GM12878 (cell line): ENCODE measurements around the gene PEX12. TPM values are rescaled to one million over a fixed set of nuclear protein-coding genes. Genes with fewer than 3 reads are reported as not detected.

ENCODE experiments used
- ASH2L ChIP-seq: fragments of 300-600, 200-600 bp; sonication (generic); IDR thresholded peaks from 2 replicates; pipeline ENCODE4 v1.6.1; 2017; ENCODE audit warnings: low read depth, mild to moderate bottlenecking, borderline replicate concordance
- BHLHE40 ChIP-seq, 2 experiments: fragments of 450-650 bp in 1 of 2; IDR thresholded peaks; 2 replicates each; pipeline ENCODE4 v1.6.1; 2011 to 2017; ENCODE audit warnings: low read depth in 2 of 2, borderline replicate concordance in 1 of 2, improper control_type of control experiment in 1 of 2, low read length in 1 of 2, mild to moderate bottlenecking in 1 of 2
- CUX1 ChIP-seq: IDR thresholded peaks from 2 replicates; pipeline ENCODE4 v1.6.1; 2012; ENCODE audit warnings: improper control_type of control experiment, low read depth, low read length; ENCODE audit not compliant: insufficient replicate concordance
- EP300 ChIP-seq, 2 experiments: fragments of 150-350 bp in 1 of 2; IDR thresholded peaks; 2 replicates each; pipeline ENCODE4 v1.6.1; 2011 to 2012; ENCODE audit warnings: low read depth in 2 of 2, low read length in 2 of 2, borderline replicate concordance in 1 of 2, improper control_type of control experiment in 1 of 2, inconsistent platforms in 1 of 2; ENCODE audit not compliant: control insufficient read depth in 1 of 2
- ESRRA ChIP-seq: IDR thresholded peaks from 2 replicates; pipeline ENCODE4 v1.6.1; 2012; ENCODE audit warnings: mild to moderate bottlenecking, low read length, improper control_type of control experiment
- HCFC1 ChIP-seq: fragments of 150-350 bp; IDR thresholded peaks from 2 replicates; pipeline ENCODE4 v1.6.1; 2014; ENCODE audit warnings: low read length
- NFYB ChIP-seq: IDR thresholded peaks from 2 replicates; pipeline ENCODE4 v1.6.1; 2011; ENCODE audit warnings: low read depth, mild to moderate bottlenecking, low read length, improper control_type of control experiment, moderate library complexity; ENCODE audit not compliant: insufficient read depth
- NR2C1 ChIP-seq: fragments of 450-650 bp; IDR thresholded peaks from 2 replicates; pipeline ENCODE4 v1.6.1; 2017; ENCODE audit warnings: antibody characterized with exemption, mild to moderate bottlenecking, moderate library complexity
- RCOR1 ChIP-seq: conservative IDR thresholded peaks from 2 replicates; pipeline ENCODE4 v1.6.1; 2012; ENCODE audit warnings: low read depth, low read length, improper control_type of control experiment
- SIN3A ChIP-seq: IDR thresholded peaks from 2 replicates; pipeline ENCODE4 v1.6.1; 2012; ENCODE audit warnings: low read depth, low read length, improper control_type of control experiment
- WRNIP1 ChIP-seq: IDR thresholded peaks from 2 replicates; pipeline ENCODE4 v1.6.1; 2011; ENCODE audit warnings: low read depth, low read length, improper control_type of control experiment, borderline replicate concordance
- polyA plus RNA-seq, 11 experiments: library from polyadenylated mRNA; depleted of rRNA in 4 of 11; unstranded in 6 of 11; stranded (reverse) in 5 of 11; fragments of >200 nt; fragmentation: Nextera tagmentation in 4 of 11; fragmentation: Illumina TruSeq in 1 of 11; extraction: Ambion mirVana in 4 of 11; extraction: Trizol in 1 of 11; gene quantifications; 1 replicate in 1 of 11; 2 replicates in 10 of 11; pipeline versions ENCODE4 v1.2.1 to v1.2.3, GENCODE V29; 2011 to 2016; ENCODE audit warnings: inconsistent platforms in 2 of 11, missing spikeins in 2 of 11, low read depth in 1 of 11
- total RNA-seq, 4 experiments: library from RNA; depleted of rRNA in 3 of 4; stranded (reverse); fragments of >200 nt in 3 of 4; fragmentation: Illumina TruSeq in 1 of 4; extraction: Trizol in 1 of 4; gene quantifications; 2 replicates each; pipeline versions ENCODE4 v1.2.1 to v1.2.3, GENCODE V29; 2013 to 2021
- TF ChIP-seq, protein P1 (sequence below): fragments of 450-650 bp; IDR thresholded peaks from 2 replicates; pipeline ENCODE4 v1.6.1; 2017; ENCODE audit warnings: borderline replicate concordance
- TF ChIP-seq, protein P2 (sequence below): fragments of 150-350 bp; IDR thresholded peaks from 2 replicates; pipeline ENCODE4 v1.6.1; 2016; ENCODE audit warnings: low read depth, low read length
- TF ChIP-seq, protein P3 (sequence below): fragments of 450-650 bp; IDR thresholded peaks from 2 replicates; pipeline ENCODE4 v1.6.1; 2017; ENCODE audit warnings: mild to moderate bottlenecking, moderate library complexity

PEX12 gene
- total and polyA plus RNA-seq, 10 of the 15 experiments (the other 5 are each of a cell fraction or from before 2014, with no cell fraction given), result 2.9 to 15.8 (median 4.6) TPM

DNA sequence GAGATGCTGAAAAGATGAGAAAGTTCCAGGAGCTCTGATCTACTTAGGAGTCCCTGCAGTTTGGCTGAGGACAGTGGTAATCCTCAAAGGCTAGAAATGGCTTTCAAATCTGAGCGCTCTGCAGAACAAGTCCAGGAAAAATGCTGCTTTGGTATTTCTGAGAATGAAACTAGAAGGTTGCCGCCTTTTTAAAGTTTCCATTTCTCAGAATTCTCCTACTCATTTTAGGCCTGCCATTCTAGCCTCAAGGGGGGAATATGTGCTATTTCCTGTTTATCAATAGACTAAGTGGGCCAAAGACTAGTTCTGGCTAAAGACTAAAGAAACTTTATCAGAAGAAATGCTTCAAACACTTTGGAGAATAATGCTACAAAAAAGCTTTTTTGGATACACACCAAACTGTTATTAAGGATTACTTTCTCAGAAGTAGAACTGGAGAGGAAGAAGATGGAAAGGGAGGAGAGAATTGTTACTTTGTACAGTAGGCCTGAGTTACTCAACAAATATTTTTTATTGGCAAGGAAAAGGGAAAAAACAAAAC, 40.7 kb downstream of the PEX12 start, which contains the start of gene SLFN12L (continued):
- TF ChIP-seq, protein P1, sequence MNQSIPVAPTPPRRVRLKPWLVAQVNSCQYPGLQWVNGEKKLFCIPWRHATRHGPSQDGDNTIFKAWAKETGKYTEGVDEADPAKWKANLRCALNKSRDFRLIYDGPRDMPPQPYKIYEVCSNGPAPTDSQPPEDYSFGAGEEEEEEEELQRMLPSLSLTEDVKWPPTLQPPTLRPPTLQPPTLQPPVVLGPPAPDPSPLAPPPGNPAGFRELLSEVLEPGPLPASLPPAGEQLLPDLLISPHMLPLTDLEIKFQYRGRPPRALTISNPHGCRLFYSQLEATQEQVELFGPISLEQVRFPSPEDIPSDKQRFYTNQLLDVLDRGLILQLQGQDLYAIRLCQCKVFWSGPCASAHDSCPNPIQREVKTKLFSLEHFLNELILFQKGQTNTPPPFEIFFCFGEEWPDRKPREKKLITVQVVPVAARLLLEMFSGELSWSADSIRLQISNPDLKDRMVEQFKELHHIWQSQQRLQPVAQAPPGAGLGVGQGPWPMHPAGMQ, result no peak
- TF ChIP-seq ESRRA (no peak), ASH2L (no peak), WRNIP1 (no peak), RCOR1 (no peak), EP300 (IDR thresholded peaks at IDR 0.05; ENCODE audit: borderline replicate concordance in 1 of 2, control insufficient read depth in 1 of 2, low read depth in 2 of 2, low read length in 2 of 2) (peak in 1 of 2 experiments; percentile 38; a peak in 1 of 4 replicates), NR2C1 (no peak), SIN3A (peak; percentile 63; the same call in 1 of the 2 replicates), HCFC1 (no peak), BHLHE40 (IDR thresholded peaks at IDR 0.05; ENCODE audit: borderline replicate concordance in 1 of 2, low read depth in 2 of 2, low read length in 1 of 2) (0 out of 4 replicates have a peak, but pooled peaks of 1 of the 2 experiments have one; percentile 12), CUX1 (peak; percentile 34), NFYB (no peak)
- TF ChIP-seq, protein P2, sequence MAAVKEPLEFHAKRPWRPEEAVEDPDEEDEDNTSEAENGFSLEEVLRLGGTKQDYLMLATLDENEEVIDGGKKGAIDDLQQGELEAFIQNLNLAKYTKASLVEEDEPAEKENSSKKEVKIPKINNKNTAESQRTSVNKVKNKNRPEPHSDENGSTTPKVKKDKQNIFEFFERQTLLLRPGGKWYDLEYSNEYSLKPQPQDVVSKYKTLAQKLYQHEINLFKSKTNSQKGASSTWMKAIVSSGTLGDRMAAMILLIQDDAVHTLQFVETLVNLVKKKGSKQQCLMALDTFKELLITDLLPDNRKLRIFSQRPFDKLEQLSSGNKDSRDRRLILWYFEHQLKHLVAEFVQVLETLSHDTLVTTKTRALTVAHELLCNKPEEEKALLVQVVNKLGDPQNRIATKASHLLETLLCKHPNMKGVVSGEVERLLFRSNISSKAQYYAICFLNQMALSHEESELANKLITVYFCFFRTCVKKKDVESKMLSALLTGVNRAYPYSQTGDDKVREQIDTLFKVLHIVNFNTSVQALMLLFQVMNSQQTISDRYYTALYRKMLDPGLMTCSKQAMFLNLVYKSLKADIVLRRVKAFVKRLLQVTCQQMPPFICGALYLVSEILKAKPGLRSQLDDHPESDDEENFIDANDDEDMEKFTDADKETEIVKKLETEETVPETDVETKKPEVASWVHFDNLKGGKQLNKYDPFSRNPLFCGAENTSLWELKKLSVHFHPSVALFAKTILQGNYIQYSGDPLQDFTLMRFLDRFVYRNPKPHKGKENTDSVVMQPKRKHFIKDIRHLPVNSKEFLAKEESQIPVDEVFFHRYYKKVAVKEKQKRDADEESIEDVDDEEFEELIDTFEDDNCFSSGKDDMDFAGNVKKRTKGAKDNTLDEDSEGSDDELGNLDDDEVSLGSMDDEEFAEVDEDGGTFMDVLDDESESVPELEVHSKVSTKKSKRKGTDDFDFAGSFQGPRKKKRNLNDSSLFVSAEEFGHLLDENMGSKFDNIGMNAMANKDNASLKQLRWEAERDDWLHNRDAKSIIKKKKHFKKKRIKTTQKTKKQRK, result no peak
- TF ChIP-seq, protein P3, sequence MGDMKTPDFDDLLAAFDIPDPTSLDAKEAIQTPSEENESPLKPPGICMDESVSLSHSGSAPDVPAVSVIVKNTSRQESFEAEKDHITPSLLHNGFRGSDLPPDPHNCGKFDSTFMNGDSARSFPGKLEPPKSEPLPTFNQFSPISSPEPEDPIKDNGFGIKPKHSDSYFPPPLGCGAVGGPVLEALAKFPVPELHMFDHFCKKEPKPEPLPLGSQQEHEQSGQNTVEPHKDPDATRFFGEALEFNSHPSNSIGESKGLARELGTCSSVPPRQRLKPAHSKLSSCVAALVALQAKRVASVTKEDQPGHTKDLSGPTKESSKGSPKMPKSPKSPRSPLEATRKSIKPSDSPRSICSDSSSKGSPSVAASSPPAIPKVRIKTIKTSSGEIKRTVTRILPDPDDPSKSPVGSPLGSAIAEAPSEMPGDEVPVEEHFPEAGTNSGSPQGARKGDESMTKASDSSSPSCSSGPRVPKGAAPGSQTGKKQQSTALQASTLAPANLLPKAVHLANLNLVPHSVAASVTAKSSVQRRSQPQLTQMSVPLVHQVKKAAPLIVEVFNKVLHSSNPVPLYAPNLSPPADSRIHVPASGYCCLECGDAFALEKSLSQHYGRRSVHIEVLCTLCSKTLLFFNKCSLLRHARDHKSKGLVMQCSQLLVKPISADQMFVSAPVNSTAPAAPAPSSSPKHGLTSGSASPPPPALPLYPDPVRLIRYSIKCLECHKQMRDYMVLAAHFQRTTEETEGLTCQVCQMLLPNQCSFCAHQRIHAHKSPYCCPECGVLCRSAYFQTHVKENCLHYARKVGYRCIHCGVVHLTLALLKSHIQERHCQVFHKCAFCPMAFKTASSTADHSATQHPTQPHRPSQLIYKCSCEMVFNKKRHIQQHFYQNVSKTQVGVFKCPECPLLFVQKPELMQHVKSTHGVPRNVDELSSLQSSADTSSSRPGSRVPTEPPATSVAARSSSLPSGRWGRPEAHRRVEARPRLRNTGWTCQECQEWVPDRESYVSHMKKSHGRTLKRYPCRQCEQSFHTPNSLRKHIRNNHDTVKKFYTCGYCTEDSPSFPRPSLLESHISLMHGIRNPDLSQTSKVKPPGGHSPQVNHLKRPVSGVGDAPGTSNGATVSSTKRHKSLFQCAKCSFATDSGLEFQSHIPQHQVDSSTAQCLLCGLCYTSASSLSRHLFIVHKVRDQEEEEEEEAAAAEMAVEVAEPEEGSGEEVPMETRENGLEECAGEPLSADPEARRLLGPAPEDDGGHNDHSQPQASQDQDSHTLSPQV, result no peak
